Transverse colon (tissue), 4 donors: ENCODE results near the gene MED12L. TPM values are rescaled to one million over a fixed set of nuclear protein-coding genes. Genes with fewer than 3 reads are reported as not detected.
A peak's percentile ranks its signal among the peaks of the same experiment; 100 is the strongest.

Source experiments
- DNase-seq: peaks from one replicate; pipeline ENCODE4 v3.0.0-alpha.2; 2019
- H3K27ac ChIP-seq, 4 donors: fragments of 200-600 bp; sonication (generic); 2 replicates each; pipeline ENCODE4 v1.5.1; 2016 to 2018; ENCODE audit warnings: inconsistent platforms in 4 of 4
- H3K27me3 ChIP-seq: fragments of 200-600 bp; sonication (generic); 2 replicates; pipeline ENCODE4 v1.5.1; 2017; ENCODE audit warnings: inconsistent platforms
- H3K36me3 ChIP-seq, 4 donors: fragments of 200-600 bp; sonication (generic); 2 replicates each; pipeline ENCODE4 v1.5.1; 2017 to 2019; ENCODE audit warnings: inconsistent platforms in 4 of 4
- H3K4me1 ChIP-seq, 4 donors: fragments of 200-600 bp; sonication (generic); 2 replicates each; pipeline ENCODE4 v1.5.1; 2017 to 2020; ENCODE audit warnings: inconsistent platforms in 4 of 4
- H3K4me3 ChIP-seq, 4 donors: fragments of 200-600 bp; sonication (generic); 1 replicate in 1 of 4; 2 replicates in 3 of 4; pipeline versions ENCODE4 v1.5.1 to v1.6.1; 2017 to 2019; ENCODE audit warnings: inconsistent platforms in 4 of 4
- H3K9me3 ChIP-seq, 2 donors: fragments of 200-600 bp; sonication (generic); 2 replicates each; pipeline ENCODE4 v1.5.1; 2017 to 2019; ENCODE audit warnings: inconsistent platforms in 2 of 2
- CTCF ChIP-seq, 5 experiments: fragments of 200-600 bp in 3 of 5; fragments of 450-650 bp in 2 of 5; sonication (generic) in 3 of 5; IDR thresholded peaks; 1 replicate in 2 of 5; 2 replicates in 3 of 5; pipeline ENCODE4 v1.5.1; 2016 to 2017; ENCODE audit warnings: antibody characterized with exemption in 5 of 5, inconsistent platforms in 3 of 5, mild to moderate bottlenecking in 2 of 5, moderate library complexity in 1 of 5
- EP300 ChIP-seq: sonication (generic); formaldehyde crosslinking; IDR thresholded peaks from one replicate; pipeline ENCODE4 v1.6.1; 2017; ENCODE audit warnings: antibody characterized with exemption, low read depth
- POLR2A ChIP-seq: fragments of 450-650 bp; IDR thresholded peaks from one replicate; pipeline ENCODE4 v1.6.1; 2016; ENCODE audit warnings: antibody characterized with exemption, mild to moderate bottlenecking, moderate library complexity
- POLR2AphosphoS5 ChIP-seq, 3 donors: sonication (generic); formaldehyde crosslinking; IDR thresholded peaks; one replicate each; pipeline ENCODE4 v1.6.1; 2016; ENCODE audit warnings: antibody characterized with exemption in 3 of 3
- WGBS, 2 donors: methylation state at CpG; one replicate each; pipeline ENCODE4 v1.1.5; 2018; ENCODE audit warnings: low coverage in 1 of 2; 5-methylcytosine and 5-hydroxymethylcytosine counted together
- in situ Hi-C, 4 donors: fragments of 200-750 bp; cut with MboI; loops; one replicate each; pipeline versions ENCODE4 v1.15.0 to v1.15.1; 2017; ENCODE audit warnings: low sequenced_read_pairs in 3 of 4, low pct_ligation_motif_present in 1 of 4, low pct_unique_long_range_greater_than_20kb in 1 of 4
- intact Hi-C: fragments of 100-400 bp; cut with DNase I; formaldehyde crosslinking; loops from one replicate; pipeline ENCODE4 v1.15.1; 2023; ENCODE audit warnings: low total_unique reads
- total RNA-seq, 4 donors: library from RNA; depleted of rRNA; stranded (reverse); fragments of >200 nt; gene quantifications; one replicate each; pipeline ENCODE4 v1.1.0, GENCODE V29; 2016

Gene MED12L
- total RNA-seq, 4 donors from 2014 or later, result under 0.01 to 8.6 (median 0.64) TPM

- intact Hi-C loops (loop anchor here (5.0 kb wide), 1 partner anchor 1686 kb away; no protein-coding TSS in a partner anchor), in situ Hi-C loops (no loop called here)
- no peak for DNase-seq
- Histone ChIP-seq H3K27me3 (no peaks in the 10 kb centered on the region), H3K4me1 (peaks cover 0 to 50% (median 6%) of the 10 kb centered on the region in 4 donors), H3K4me3 (no peak overlapping the region), H3K27ac (peak overlapping the region; percentile 58 to 82 (median 76)), H3K36me3 (no peaks in the 10 kb centered on the region), H3K9me3 (no peaks in the 10 kb centered on the region)
- TF ChIP-seq POLR2AphosphoS5 (IDR thresholded peaks at IDR 0.05) (peak in 1 of 3 donors; percentile 13), EP300 (no peak)
- 80 to 87% methylated on average over 8 of the region's 8 CpGs for WGBS, 2 donors
These were observed 177.5 kb downstream of the MED12L start for GRCh38 chr3:151262871-151263525.

- no peak overlapping the region for H3K4me3 ChIP-seq
- in situ Hi-C loops (no loop called here), intact Hi-C loops (loop anchor here (5.0 kb wide), 1 partner anchor 1687 kb away; no protein-coding TSS in a partner anchor)
- H3K9me3 ChIP-seq, result no peaks in the 10 kb centered on the region
- peaks cover 0 to 43% (median 6%) of the 10 kb centered on the region in 4 donors for H3K4me1 ChIP-seq
- H3K36me3 ChIP-seq, result no peaks in the 10 kb centered on the region
- H3K27me3 ChIP-seq, result no peaks in the 10 kb centered on the region
- peak overlapping the region; percentile 58 to 82 (median 76) for H3K27ac ChIP-seq
- no peak for DNase-seq
- TF ChIP-seq POLR2AphosphoS5 (IDR thresholded peaks at IDR 0.05) (no peak), EP300 (no peak), CTCF (IDR thresholded peaks at IDR 0.05) (no peak), POLR2A (no peak)
- 92% methylated on average over 1 of the region's 1 CpG; no CpG with 5 or more reads in 1 of the 2 donors for WGBS, 2 donors
These were observed 179.1 kb downstream of the MED12L start for GRCh38 chr3:151264605-151265004.

- no peak for TF ChIP-seq POLR2AphosphoS5 (IDR thresholded peaks at IDR 0.05)
- TF ChIP-seq CTCF (IDR thresholded peaks at IDR 0.05), result no peak
- TF ChIP-seq POLR2A, result no peak
- TF ChIP-seq EP300, result no peak
- in situ Hi-C loops, result no loop called here
These were observed 179.7 kb downstream of the MED12L start for GRCh38 chr3:151265166-151265565.

GRCh38 chr3:151265866-151266265 lies 180.4 kb downstream of the MED12L start:
- 65 to 77% methylated on average over 4 to 5 of the region's 5 CpGs for WGBS, 2 donors
- Histone ChIP-seq H3K27ac (peak overlapping the region; percentile 58 to 82 (median 76)), H3K4me1 (peaks cover 0 to 38% (median 6%) of the 10 kb centered on the region in 4 donors), H3K36me3 (no peaks in the 10 kb centered on the region), H3K4me3 (no peak overlapping the region), H3K27me3 (no peaks in the 10 kb centered on the region), H3K9me3 (no peaks in the 10 kb centered on the region)
- no peak for TF ChIP-seq EP300
- no peak for TF ChIP-seq CTCF (IDR thresholded peaks at IDR 0.05)
- no peak for TF ChIP-seq POLR2AphosphoS5 (IDR thresholded peaks at IDR 0.05)
- no peak for TF ChIP-seq POLR2A
- in situ Hi-C loops, result no loop called here
- DNase-seq, result peak; percentile 53
- intact Hi-C loops, result no loop called here

More at GRCh38 chr3:151265166-151265565, 179.7 kb downstream of the MED12L start:
- H3K4me1 ChIP-seq, result peaks cover 0 to 40% (median 6%) of the 10 kb centered on the region in 4 donors
- intact Hi-C loops, result no loop called here
- H3K4me3 ChIP-seq, result no peak overlapping the region
- no peak for DNase-seq
- 54 to 75% methylated on average over 3 to 5 of the region's 5 CpGs for WGBS, 2 donors
- no peaks in the 10 kb centered on the region for H3K27me3 ChIP-seq
- no peaks in the 10 kb centered on the region for H3K36me3 ChIP-seq
- H3K9me3 ChIP-seq, result no peaks in the 10 kb centered on the region
- H3K27ac ChIP-seq, result peak overlapping the region; percentile 58 to 82 (median 76)
